ENCODE data around the gene WSCD1.
A peak's percentile ranks its signal among the peaks of the same experiment; 100 is the strongest.

The WSCD1 gene

GRCh38 chr17:6069539-6070429 is at the start of gene WSCD1:
Gene WSCD1 (plus strand): TSS chr17:6070379. CDS start chr17:6080659, 10,280 bp downstream.
- Mint-ChIP-seq H3K4me3 (peak within 1 kb of the TSS; percentile 31), H3K9me3 (no peaks in the 10 kb centered on the region), H3K27me3 (ENCODE audit: low read depth) (peaks cover 56% of the 10 kb centered on the region), H3K36me3 (ENCODE audit: low read depth) (peaks cover 3% of the 10 kb centered on the region), H3K27ac (no peak within 1 kb of the TSS), H3K4me1 (ENCODE audit: low read depth) (peaks cover 6% of the 10 kb centered on the region)

- H3K27me3 Mint-ChIP-seq (ENCODE audit: low read depth) = peaks cover 7% of the 10 kb centered on the region
- H3K4me3 Mint-ChIP-seq = no peak overlapping the region
- H3K9me3 Mint-ChIP-seq = no peaks in the 10 kb centered on the region
- H3K4me1 Mint-ChIP-seq (ENCODE audit: low read depth) = no peaks in the 10 kb centered on the region
- H3K36me3 Mint-ChIP-seq (ENCODE audit: low read depth) = no peaks in the 10 kb centered on the region
- no peak overlapping the region for H3K27ac Mint-ChIP-seq
Observed at GRCh38 chr17:6021011-6021400, 49.2 kb upstream of the WSCD1 start.

- Mint-ChIP-seq H3K36me3 (ENCODE audit: low read depth) (no peaks in the 10 kb centered on the region), H3K27me3 (ENCODE audit: low read depth) (peaks cover 7% of the 10 kb centered on the region), H3K4me3 (no peak overlapping the region), H3K27ac (no peak overlapping the region), H3K9me3 (no peaks in the 10 kb centered on the region), H3K4me1 (ENCODE audit: low read depth) (no peaks in the 10 kb centered on the region)
Observed at GRCh38 chr17:6021627-6022026, 48.6 kb upstream of the WSCD1 start.

GRCh38 chr17:6023036-6023831 is 46.9 kb upstream of the WSCD1 start:
- Mint-ChIP-seq H3K27me3 (ENCODE audit: low read depth) (peaks cover 3% of the 10 kb centered on the region), H3K4me3 (no peak overlapping the region), H3K27ac (no peak overlapping the region), H3K4me1 (ENCODE audit: low read depth) (no peaks in the 10 kb centered on the region), H3K9me3 (no peaks in the 10 kb centered on the region), H3K36me3 (ENCODE audit: low read depth) (no peaks in the 10 kb centered on the region)

GRCh38 chr17:6024576-6024975 is 45.6 kb upstream of the WSCD1 start:
- Mint-ChIP-seq H3K4me3 (no peak overlapping the region), H3K4me1 (ENCODE audit: low read depth) (no peaks in the 10 kb centered on the region), H3K27ac (no peak overlapping the region), H3K27me3 (ENCODE audit: low read depth) (peaks cover 3% of the 10 kb centered on the region), H3K36me3 (ENCODE audit: low read depth) (no peaks in the 10 kb centered on the region), H3K9me3 (no peaks in the 10 kb centered on the region)

- Mint-ChIP-seq H3K27ac (no peak overlapping the region), H3K4me1 (ENCODE audit: low read depth) (no peaks in the 10 kb centered on the region), H3K27me3 (ENCODE audit: low read depth) (no peaks in the 10 kb centered on the region), H3K4me3 (no peak overlapping the region), H3K9me3 (no peaks in the 10 kb centered on the region), H3K36me3 (ENCODE audit: low read depth) (no peaks in the 10 kb centered on the region)
Observed at GRCh38 chr17:6027342-6028024, 42.7 kb upstream of the WSCD1 start.

- Mint-ChIP-seq H3K27me3 (ENCODE audit: low read depth) (peaks cover 3% of the 10 kb centered on the region), H3K9me3 (no peaks in the 10 kb centered on the region), H3K4me1 (ENCODE audit: low read depth) (no peaks in the 10 kb centered on the region), H3K36me3 (ENCODE audit: low read depth) (no peaks in the 10 kb centered on the region), H3K4me3 (no peak overlapping the region), H3K27ac (no peak overlapping the region)
Observed at GRCh38 chr17:6028294-6028693, 41.9 kb upstream of the WSCD1 start.

- Mint-ChIP-seq H3K9me3 (no peaks in the 10 kb centered on the region), H3K27ac (no peak overlapping the region), H3K36me3 (ENCODE audit: low read depth) (no peaks in the 10 kb centered on the region), H3K27me3 (ENCODE audit: low read depth) (peaks cover 5% of the 10 kb centered on the region), H3K4me1 (ENCODE audit: low read depth) (no peaks in the 10 kb centered on the region), H3K4me3 (no peak overlapping the region)
Observed at GRCh38 chr17:6035801-6036394, 34.3 kb upstream of the WSCD1 start.

- no peaks in the 10 kb centered on the region for H3K9me3 Mint-ChIP-seq
- H3K36me3 Mint-ChIP-seq (ENCODE audit: low read depth) = no peaks in the 10 kb centered on the region
- no peaks in the 10 kb centered on the region for H3K4me1 Mint-ChIP-seq (ENCODE audit: low read depth)
- no peaks in the 10 kb centered on the region for H3K27me3 Mint-ChIP-seq (ENCODE audit: low read depth)
- no peak overlapping the region for H3K4me3 Mint-ChIP-seq
- H3K27ac Mint-ChIP-seq = no peak overlapping the region
Observed at GRCh38 chr17:6040504-6040903, 29.7 kb upstream of the WSCD1 start.

- no peaks in the 10 kb centered on the region for H3K4me1 Mint-ChIP-seq (ENCODE audit: low read depth)
- no peaks in the 10 kb centered on the region for H3K9me3 Mint-ChIP-seq
Observed at GRCh38 chr17:6041246-6041645, 28.9 kb upstream of the WSCD1 start.

GRCh38 chr17:6043405-6043804 is 26.8 kb upstream of the WSCD1 start:
- Mint-ChIP-seq H3K4me1 (ENCODE audit: low read depth) (no peaks in the 10 kb centered on the region), H3K4me3 (no peak overlapping the region), H3K36me3 (ENCODE audit: low read depth) (no peaks in the 10 kb centered on the region), H3K9me3 (no peaks in the 10 kb centered on the region), H3K27me3 (ENCODE audit: low read depth) (no peaks in the 10 kb centered on the region), H3K27ac (no peak overlapping the region)

More at GRCh38 chr17:6041246-6041645, 28.9 kb upstream of the WSCD1 start:
- Mint-ChIP-seq H3K4me3 (no peak overlapping the region), H3K27ac (no peak overlapping the region), H3K36me3 (ENCODE audit: low read depth) (no peaks in the 10 kb centered on the region), H3K27me3 (ENCODE audit: low read depth) (no peaks in the 10 kb centered on the region)

- Mint-ChIP-seq H3K36me3 (ENCODE audit: low read depth) (no peaks in the 10 kb centered on the region), H3K4me1 (ENCODE audit: low read depth) (no peaks in the 10 kb centered on the region), H3K9me3 (no peaks in the 10 kb centered on the region), H3K27ac (no peak overlapping the region), H3K4me3 (no peak overlapping the region), H3K27me3 (ENCODE audit: low read depth) (no peaks in the 10 kb centered on the region)
Observed at GRCh38 chr17:6044261-6044660, 25.9 kb upstream of the WSCD1 start.

- Mint-ChIP-seq H3K4me3 (no peak overlapping the region), H3K36me3 (ENCODE audit: low read depth) (no peaks in the 10 kb centered on the region), H3K27me3 (ENCODE audit: low read depth) (no peaks in the 10 kb centered on the region), H3K4me1 (ENCODE audit: low read depth) (no peaks in the 10 kb centered on the region), H3K27ac (no peak overlapping the region), H3K9me3 (no peaks in the 10 kb centered on the region)
Observed at GRCh38 chr17:6045621-6046357, 24.4 kb upstream of the WSCD1 start.

- Mint-ChIP-seq H3K4me3 (no peak overlapping the region), H3K27ac (no peak overlapping the region), H3K9me3 (no peaks in the 10 kb centered on the region), H3K36me3 (ENCODE audit: low read depth) (no peaks in the 10 kb centered on the region), H3K4me1 (ENCODE audit: low read depth) (no peaks in the 10 kb centered on the region), H3K27me3 (ENCODE audit: low read depth) (no peaks in the 10 kb centered on the region)
Observed at GRCh38 chr17:6046431-6046830, 23.7 kb upstream of the WSCD1 start.
